Activated CD8-positive, alpha-beta memory T cell treated with anti-CD3 and anti-CD28 coated beads, Interleukin-2, amount 10 ng/mL, durations not matched to agents 7 days and 5 days (primary cell): Measurements from ENCODE around the gene HP1BP3. TPM values are rescaled to one million over a fixed set of nuclear protein-coding genes. Genes with fewer than 3 reads are reported as not detected.

Experiments
- ATAC-seq: fragments of 150-1000 bp; cut with Tn5 transposase; one replicate; pipeline ENCODE4 v1.10.0; 2021; ENCODE audit warnings: moderate library complexity
- CTCF ChIA-PET: fragments of 350-600 bp; sonication (Branson Sonifier 250); formaldehyde crosslinking; loops from one replicate; lab custom pipeline; 2021; ENCODE audit warnings: antibody characterized with exemption; lab: Charles Lee
- DNase-seq: peaks from one replicate; pipeline ENCODE4 v3.0.0-alpha.2; 2020
- H3K27ac Mint-ChIP-seq: one replicate; pipeline ENCODE4 v1.8.0; 2021; ENCODE audit warnings: mild to moderate bottlenecking, mixed read lengths
- H3K27me3 Mint-ChIP-seq: one replicate; pipeline ENCODE4 v1.8.0; 2021; ENCODE audit warnings: mixed read lengths
- H3K36me3 Mint-ChIP-seq: one replicate; pipeline ENCODE4 v1.8.0; 2021; ENCODE audit warnings: mild to moderate bottlenecking, mixed read lengths
- H3K4me1 Mint-ChIP-seq: one replicate; pipeline ENCODE4 v1.8.0; 2021; ENCODE audit warnings: mixed read lengths
- H3K4me3 Mint-ChIP-seq: one replicate; pipeline ENCODE4 v1.8.0; 2021; ENCODE audit warnings: mild to moderate bottlenecking, moderate library complexity, mixed read lengths
- H3K9me3 Mint-ChIP-seq: one replicate; pipeline ENCODE4 v1.8.0; 2022; ENCODE audit warnings: low read depth, mixed read lengths
- total RNA-seq, 2 experiments: library from RNA; stranded (reverse); gene quantifications; one replicate each; pipeline ENCODE4 v1.2.3, GENCODE V29; 2021

HP1BP3 gene
- 100 to 1,000 TPM; 295 to 364 TPM for total RNA-seq

- H3K36me3 Mint-ChIP-seq = peaks cover 11% of the 10 kb centered on the region
- H3K27me3 Mint-ChIP-seq = no peaks in the 10 kb centered on the region
- peaks cover 25% of the 10 kb centered on the region for H3K4me1 Mint-ChIP-seq
- H3K9me3 Mint-ChIP-seq = no peaks in the 10 kb centered on the region
- H3K4me3 Mint-ChIP-seq = peak within 1 kb of the TSS; percentile 99
- H3K27ac Mint-ChIP-seq = peak within 1 kb of the TSS; percentile 99
- ATAC-seq = peak; percentile 70
- CTCF ChIA-PET = interaction anchor here (0.9 to 2.5 kb wide), 12 partner anchors 9 to 547 kb away, joined by 3 to 10 read pairs (median 4); no protein-coding TSS in a partner anchor
- peak; percentile 83 for DNase-seq
Observed at GRCh38 chr1:20787029-20787839, at the start of gene HP1BP3. TSS of gene HP1BP3 (minus strand) at chr1:20787307. CDS start at chr1:20780440, 6,867 bp downstream.

- no peak overlapping the region for H3K4me3 Mint-ChIP-seq
- DNase-seq (no peak), ATAC-seq (no peak)
- H3K4me1 Mint-ChIP-seq = no peaks in the 10 kb centered on the region
- peaks cover 23% of the 10 kb centered on the region for H3K36me3 Mint-ChIP-seq
- no peaks in the 10 kb centered on the region for H3K9me3 Mint-ChIP-seq
- H3K27me3 Mint-ChIP-seq = no peaks in the 10 kb centered on the region
- CTCF ChIA-PET = no interaction called here
- no peak overlapping the region for H3K27ac Mint-ChIP-seq
Observed at GRCh38 chr1:20836230-20836629, 49.1 kb upstream of the HP1BP3 start.

GRCh38 chr1:20834780-20835179 lies 47.7 kb upstream of the HP1BP3 start:
- ATAC-seq = no peak
- no peak overlapping the region for H3K27ac Mint-ChIP-seq
- H3K4me1 Mint-ChIP-seq = no peaks in the 10 kb centered on the region
- no peaks in the 10 kb centered on the region for H3K27me3 Mint-ChIP-seq
- H3K9me3 Mint-ChIP-seq = no peaks in the 10 kb centered on the region
- CTCF ChIA-PET = no interaction called here
- peaks cover 19% of the 10 kb centered on the region for H3K36me3 Mint-ChIP-seq
- no peak for DNase-seq
- H3K4me3 Mint-ChIP-seq = no peak overlapping the region

- no peak overlapping the region for H3K27ac Mint-ChIP-seq
- H3K36me3 Mint-ChIP-seq = peaks cover 18% of the 10 kb centered on the region
- H3K9me3 Mint-ChIP-seq = no peaks in the 10 kb centered on the region
- no peak overlapping the region for H3K4me3 Mint-ChIP-seq
- DNase-seq (no peak), ATAC-seq (no peak)
- no peaks in the 10 kb centered on the region for H3K27me3 Mint-ChIP-seq
- CTCF ChIA-PET = no interaction called here
- no peaks in the 10 kb centered on the region for H3K4me1 Mint-ChIP-seq
Observed at GRCh38 chr1:20834192-20834591, 47.1 kb upstream of the HP1BP3 start.

- Mint-ChIP-seq H3K27me3 (no peaks in the 10 kb centered on the region), H3K27ac (no peak overlapping the region), H3K4me1 (no peaks in the 10 kb centered on the region), H3K4me3 (no peak overlapping the region), H3K9me3 (no peaks in the 10 kb centered on the region), H3K36me3 (peaks cover 27% of the 10 kb centered on the region)
- CTCF ChIA-PET = interaction anchor here (0.9 to 1.6 kb wide), 3 partner anchors 14 to 134 kb away, joined by 3 to 4 read pairs (median 4); no protein-coding TSS in a partner anchor
- no peak for DNase-seq
- ATAC-seq = no peak
Observed at GRCh38 chr1:20830378-20830777, 43.3 kb upstream of the HP1BP3 start.

- no peak for DNase-seq
- H3K4me1 Mint-ChIP-seq = no peaks in the 10 kb centered on the region
- no peak for ATAC-seq
- CTCF ChIA-PET = interaction anchor here (0.9 to 1.6 kb wide), 4 partner anchors 14 to 366 kb away, joined by 3 to 4 read pairs (median 4); no protein-coding TSS in a partner anchor
- H3K36me3 Mint-ChIP-seq = peaks cover 23% of the 10 kb centered on the region
- H3K27ac Mint-ChIP-seq = no peak overlapping the region
- H3K9me3 Mint-ChIP-seq = no peaks in the 10 kb centered on the region
- H3K4me3 Mint-ChIP-seq = no peak overlapping the region
- H3K27me3 Mint-ChIP-seq = no peaks in the 10 kb centered on the region
Observed at GRCh38 chr1:20829946-20830345, 42.8 kb upstream of the HP1BP3 start.

GRCh38 chr1:20829531-20829930 lies 42.4 kb upstream of the HP1BP3 start:
- ATAC-seq (no peak), DNase-seq (no peak)
- Mint-ChIP-seq H3K9me3 (no peaks in the 10 kb centered on the region), H3K27me3 (no peaks in the 10 kb centered on the region), H3K4me1 (no peaks in the 10 kb centered on the region), H3K4me3 (no peak overlapping the region), H3K27ac (no peak overlapping the region), H3K36me3 (peaks cover 19% of the 10 kb centered on the region)
- CTCF ChIA-PET = interaction anchor here (1.0 kb wide), 1 partner anchor 366 kb away, joined by 3 read pairs; no protein-coding TSS in a partner anchor

GRCh38 chr1:20823845-20824244 lies 36.7 kb upstream of the HP1BP3 start:
- no peak overlapping the region for H3K27ac Mint-ChIP-seq
- no peak for DNase-seq
- ATAC-seq = no peak
- H3K4me3 Mint-ChIP-seq = no peak overlapping the region
- H3K9me3 Mint-ChIP-seq = no peaks in the 10 kb centered on the region
- no peaks in the 10 kb centered on the region for H3K4me1 Mint-ChIP-seq
- H3K27me3 Mint-ChIP-seq = no peaks in the 10 kb centered on the region
- H3K36me3 Mint-ChIP-seq = peaks cover 21% of the 10 kb centered on the region
- CTCF ChIA-PET = no interaction called here

- H3K36me3 Mint-ChIP-seq = peaks cover 8% of the 10 kb centered on the region
- ATAC-seq (no peak), DNase-seq (no peak)
- no peaks in the 10 kb centered on the region for H3K27me3 Mint-ChIP-seq
- CTCF ChIA-PET = interaction anchor here (0.8 kb wide), 1 partner anchor 8 kb away, joined by 3 read pairs; no protein-coding TSS in a partner anchor
- no peak overlapping the region for H3K27ac Mint-ChIP-seq
- no peaks in the 10 kb centered on the region for H3K9me3 Mint-ChIP-seq
- H3K4me3 Mint-ChIP-seq = no peak overlapping the region
- H3K4me1 Mint-ChIP-seq = no peaks in the 10 kb centered on the region
Observed at GRCh38 chr1:20821466-20821865, 34.4 kb upstream of the HP1BP3 start.

- Mint-ChIP-seq H3K27me3 (no peaks in the 10 kb centered on the region), H3K4me3 (no peak overlapping the region), H3K27ac (no peak overlapping the region), H3K9me3 (no peaks in the 10 kb centered on the region), H3K36me3 (peaks cover 8% of the 10 kb centered on the region), H3K4me1 (no peaks in the 10 kb centered on the region)
- CTCF ChIA-PET = no interaction called here
- DNase-seq = no peak
- ATAC-seq = no peak
Observed at GRCh38 chr1:20819818-20820217, 32.7 kb upstream of the HP1BP3 start.

- H3K27me3 Mint-ChIP-seq = no peaks in the 10 kb centered on the region
- H3K4me3 Mint-ChIP-seq = no peak overlapping the region
- DNase-seq (no peak), ATAC-seq (no peak)
- CTCF ChIA-PET = no interaction called here
- H3K4me1 Mint-ChIP-seq = no peaks in the 10 kb centered on the region
- H3K9me3 Mint-ChIP-seq = peaks cover 2% of the 10 kb centered on the region
- H3K27ac Mint-ChIP-seq = no peak overlapping the region
- H3K36me3 Mint-ChIP-seq = peaks cover 3% of the 10 kb centered on the region
Observed at GRCh38 chr1:20814534-20814871, 27.4 kb upstream of the HP1BP3 start.

- Mint-ChIP-seq H3K36me3 (peaks cover 8% of the 10 kb centered on the region), H3K4me3 (no peak overlapping the region), H3K27me3 (no peaks in the 10 kb centered on the region), H3K9me3 (peaks cover 2% of the 10 kb centered on the region), H3K4me1 (no peaks in the 10 kb centered on the region), H3K27ac (no peak overlapping the region)
- DNase-seq = no peak
- CTCF ChIA-PET = interaction anchor here (1.7 kb wide), 1 partner anchor 383 kb away, joined by 4 read pairs; no protein-coding TSS in a partner anchor
- ATAC-seq = no peak
Observed at GRCh38 chr1:20811916-20812315, 24.8 kb upstream of the HP1BP3 start.

GRCh38 chr1:20793236-20793635 lies 6.1 kb upstream of the HP1BP3 start:
- Mint-ChIP-seq H3K4me3 (no peak overlapping the region), H3K36me3 (no peaks in the 10 kb centered on the region), H3K27ac (no peak overlapping the region), H3K27me3 (no peaks in the 10 kb centered on the region), H3K4me1 (peaks cover 2% of the 10 kb centered on the region), H3K9me3 (no peaks in the 10 kb centered on the region)
- DNase-seq = no peak
- ATAC-seq = no peak
- CTCF ChIA-PET = no interaction called here

GRCh38 chr1:20792196-20792595 lies 5.1 kb upstream of the HP1BP3 start:
- H3K9me3 Mint-ChIP-seq = no peaks in the 10 kb centered on the region
- no peak overlapping the region for H3K4me3 Mint-ChIP-seq
- no peaks in the 10 kb centered on the region for H3K36me3 Mint-ChIP-seq
- no peak for DNase-seq
- H3K4me1 Mint-ChIP-seq = peaks cover 9% of the 10 kb centered on the region
- H3K27ac Mint-ChIP-seq = no peak overlapping the region
- H3K27me3 Mint-ChIP-seq = no peaks in the 10 kb centered on the region
- CTCF ChIA-PET = no interaction called here
- no peak for ATAC-seq
